ENCODE results near the gene WWTR1. TPM values are rescaled to one million over a fixed set of nuclear protein-coding genes. Genes with fewer than 3 reads are reported as not detected.

WWTR1 gene
- total and polyA plus RNA-seq, 9 donors, result 35.5 to 88.5 (median 74.7) TPM

DNA sequence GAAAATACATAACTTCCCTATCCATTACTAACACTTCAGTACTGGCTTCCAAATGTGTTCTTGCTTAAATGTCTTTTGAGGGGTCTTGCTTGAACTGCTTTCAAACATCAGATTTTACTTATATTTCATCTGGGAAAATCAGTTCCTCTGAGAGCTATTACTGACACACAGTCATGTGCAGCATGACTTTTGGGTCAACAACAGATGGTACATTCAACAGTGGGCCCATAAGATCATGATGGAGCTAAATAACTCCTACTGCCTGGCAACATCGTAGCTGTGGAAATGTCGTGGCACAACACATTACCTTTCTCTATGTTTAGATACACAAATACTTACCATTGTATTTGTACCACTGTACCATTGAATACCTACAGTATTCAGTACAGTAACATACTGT, 43.8 kb downstream of the WWTR1 start:
- Histone ChIP-seq H3K27me3 (ENCODE audit: control insufficient read depth, insufficient read depth, low read length) (no peaks in the 10 kb centered on the region), H3K9me3 (replicated peaks; ENCODE audit: control insufficient read depth, low read depth, low read length) (no peaks in the 10 kb centered on the region), H3K36me3 (ENCODE audit: control insufficient read depth, insufficient read depth, low read length) (no peaks in the 10 kb centered on the region), H3K27ac (ENCODE audit: low read length) (no peak overlapping the region), H3K4me1 (ENCODE audit: control insufficient read depth, insufficient read depth, low read length) (peaks cover 6% of the 10 kb centered on the region), H3K4me3 (ENCODE audit: low read length) (no peak overlapping the region)
- no peak for DNase-seq
- no CpG with 5 or more reads among the region's 2 CpGs for WGBS (ENCODE audit: insufficient coverage)

DNA sequence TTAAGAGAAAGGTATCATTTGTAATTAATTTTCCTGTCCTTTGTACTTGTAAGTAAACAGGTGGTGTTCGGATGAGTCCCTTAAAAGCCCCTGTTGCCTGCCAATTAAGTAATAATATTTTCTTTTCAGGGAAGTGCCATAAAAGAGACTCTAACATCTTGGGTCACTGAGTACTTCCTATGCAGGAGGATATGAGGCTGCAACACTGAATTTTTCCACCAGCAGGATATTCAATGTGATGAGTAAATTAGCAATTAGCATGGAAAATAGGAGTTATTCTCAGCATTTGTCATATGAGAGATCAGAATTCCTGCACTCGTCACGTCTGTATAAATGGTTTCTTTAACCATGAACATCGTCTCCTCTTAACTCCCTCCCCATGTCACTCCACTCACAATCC, 45.4 kb downstream of the WWTR1 start:
- 87% methylated on average over 2 of the region's 4 CpGs for WGBS (ENCODE audit: insufficient coverage)
- DNase-seq, result no peak
- no peaks in the 10 kb centered on the region for H3K9me3 ChIP-seq (replicated peaks; ENCODE audit: control insufficient read depth, low read depth, low read length)
- no peaks in the 10 kb centered on the region for H3K36me3 ChIP-seq (ENCODE audit: control insufficient read depth, insufficient read depth, low read length)
- no peaks in the 10 kb centered on the region for H3K27me3 ChIP-seq (ENCODE audit: control insufficient read depth, insufficient read depth, low read length)
- peaks cover 4% of the 10 kb centered on the region for H3K4me1 ChIP-seq (ENCODE audit: control insufficient read depth, insufficient read depth, low read length)
- H3K27ac ChIP-seq (ENCODE audit: low read length), result no peak overlapping the region
- H3K4me3 ChIP-seq (ENCODE audit: low read length), result no peak overlapping the region

DNA sequence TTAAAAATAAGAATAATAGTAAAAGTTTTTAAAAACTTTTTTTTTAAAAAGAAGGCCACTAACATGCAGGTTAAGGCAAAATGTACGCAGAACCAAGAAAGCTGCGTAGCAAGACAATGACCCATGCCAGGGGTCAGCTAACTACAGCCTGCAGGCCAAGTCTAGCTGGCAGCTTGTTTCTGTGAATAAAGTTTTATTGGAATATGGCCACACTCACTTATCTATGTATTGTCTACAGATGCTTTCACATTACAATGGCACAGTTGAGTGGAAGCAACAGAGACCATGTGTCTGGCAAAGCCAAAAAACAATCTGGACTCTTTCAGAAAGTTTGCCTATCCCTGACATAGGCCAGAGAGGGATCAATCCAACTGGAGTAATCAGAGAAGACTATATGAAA, 46.7 kb downstream of the WWTR1 start:
- Histone ChIP-seq H3K36me3 (ENCODE audit: control insufficient read depth, insufficient read depth, low read length) (no peaks in the 10 kb centered on the region), H3K4me1 (ENCODE audit: control insufficient read depth, insufficient read depth, low read length) (peaks cover 4% of the 10 kb centered on the region), H3K27me3 (ENCODE audit: control insufficient read depth, insufficient read depth, low read length) (no peaks in the 10 kb centered on the region), H3K27ac (ENCODE audit: low read length) (no peak overlapping the region), H3K4me3 (ENCODE audit: low read length) (no peak overlapping the region), H3K9me3 (replicated peaks; ENCODE audit: control insufficient read depth, low read depth, low read length) (no peaks in the 10 kb centered on the region)
- no CpG with 5 or more reads among the region's 2 CpGs for WGBS (ENCODE audit: insufficient coverage)
- DNase-seq, result no peak

DNA sequence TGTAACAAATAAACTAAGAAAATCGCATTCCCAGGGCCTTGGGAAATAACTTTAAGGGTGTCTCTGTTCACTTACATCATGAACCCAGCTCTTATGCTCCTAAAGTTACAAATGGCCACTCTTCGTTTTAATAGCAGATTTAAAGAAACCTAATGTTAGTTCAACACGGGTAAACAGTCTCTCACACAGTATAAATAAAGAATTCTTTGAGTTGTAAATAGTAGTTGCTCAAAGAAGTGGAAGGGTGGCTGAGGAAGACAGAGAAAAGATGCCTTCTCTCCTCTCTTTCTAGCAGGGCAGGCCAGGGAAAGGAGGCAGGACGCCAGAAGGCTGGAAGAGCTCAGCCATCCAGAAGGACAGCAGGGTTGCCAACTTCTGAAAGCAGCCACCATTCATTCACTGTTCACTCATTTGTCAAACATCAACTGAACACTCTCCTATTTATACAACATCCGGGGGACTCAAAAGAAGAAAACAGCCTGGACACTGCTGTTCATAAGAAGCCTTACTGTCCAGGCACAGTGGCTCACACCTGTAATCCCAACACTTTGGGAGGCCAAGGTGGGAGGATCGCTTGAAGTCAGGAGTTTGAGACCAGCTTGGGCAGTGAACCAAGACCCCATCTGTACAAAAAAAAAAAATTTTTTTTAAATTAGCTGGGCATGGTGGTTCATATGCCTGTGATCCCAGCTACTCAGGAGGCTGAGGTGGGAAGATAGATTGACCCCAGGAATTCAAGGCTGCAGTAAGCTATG, 47.3 kb downstream of the WWTR1 start:
- H3K4me3 ChIP-seq (ENCODE audit: low read length), result no peak overlapping the region
- DNase-seq, result peak; percentile 56
- H3K27ac ChIP-seq (ENCODE audit: low read length), result no peak overlapping the region
- 57% methylated on average over 1 of the region's 6 CpGs for WGBS (ENCODE audit: insufficient coverage)
- peaks cover 4% of the 10 kb centered on the region for H3K4me1 ChIP-seq (ENCODE audit: control insufficient read depth, insufficient read depth, low read length)
- H3K36me3 ChIP-seq (ENCODE audit: control insufficient read depth, insufficient read depth, low read length), result no peaks in the 10 kb centered on the region
- H3K27me3 ChIP-seq (ENCODE audit: control insufficient read depth, insufficient read depth, low read length), result no peaks in the 10 kb centered on the region
- H3K9me3 ChIP-seq (replicated peaks; ENCODE audit: control insufficient read depth, low read depth, low read length), result no peaks in the 10 kb centered on the region

DNA sequence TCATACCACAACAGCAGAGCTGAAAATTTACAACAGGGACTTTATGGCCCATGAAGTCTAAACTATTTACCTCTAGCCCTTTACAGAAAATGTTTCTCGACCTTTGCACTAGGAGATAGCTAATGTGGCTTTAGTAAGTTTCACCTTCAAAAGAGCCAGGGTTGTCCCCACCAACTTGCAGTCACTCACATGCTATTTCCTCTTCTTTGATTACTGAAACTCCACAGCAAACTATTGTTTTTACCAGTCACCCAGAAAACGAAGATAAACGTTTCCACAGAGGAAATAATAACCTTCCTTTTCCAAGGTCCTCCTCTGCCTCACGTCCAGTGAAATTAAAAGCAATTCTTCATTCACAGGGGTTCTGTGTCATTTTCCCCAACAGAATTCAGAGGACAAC, 48.2 kb downstream of the WWTR1 start:
- DNase-seq, result no peak
- Histone ChIP-seq H3K9me3 (replicated peaks; ENCODE audit: control insufficient read depth, low read depth, low read length) (no peaks in the 10 kb centered on the region), H3K27ac (ENCODE audit: low read length) (peak overlapping the region; percentile 21), H3K27me3 (ENCODE audit: control insufficient read depth, insufficient read depth, low read length) (no peaks in the 10 kb centered on the region), H3K4me1 (ENCODE audit: control insufficient read depth, insufficient read depth, low read length) (peaks cover 12% of the 10 kb centered on the region), H3K4me3 (ENCODE audit: low read length) (no peak overlapping the region), H3K36me3 (ENCODE audit: control insufficient read depth, insufficient read depth, low read length) (peaks cover 1% of the 10 kb centered on the region)
- 17% methylated on average over 2 of the region's 4 CpGs for WGBS (ENCODE audit: insufficient coverage)

DNA sequence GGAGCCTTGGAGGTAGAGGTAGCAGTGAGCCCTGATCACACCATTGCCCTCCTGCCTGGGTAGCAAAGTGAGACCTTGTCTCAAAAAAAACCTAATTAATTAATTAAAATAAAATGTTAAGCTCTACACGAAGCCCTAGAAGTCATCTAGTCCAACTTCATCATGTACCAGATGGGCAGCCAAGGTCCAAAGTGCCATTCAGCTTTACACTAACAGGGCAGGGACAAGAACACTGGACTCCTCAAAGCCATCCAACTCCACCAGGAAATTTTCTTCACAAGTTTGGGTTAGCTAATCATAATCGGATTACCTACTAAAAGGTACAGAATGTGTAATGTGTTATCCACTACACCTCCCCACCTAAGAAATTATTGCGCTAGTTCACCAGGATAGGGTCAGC, 48.8 kb downstream of the WWTR1 start:
- Histone ChIP-seq H3K36me3 (ENCODE audit: control insufficient read depth, insufficient read depth, low read length) (peaks cover 2% of the 10 kb centered on the region), H3K27ac (ENCODE audit: low read length) (no peak overlapping the region), H3K4me1 (ENCODE audit: control insufficient read depth, insufficient read depth, low read length) (peaks cover 18% of the 10 kb centered on the region), H3K27me3 (ENCODE audit: control insufficient read depth, insufficient read depth, low read length) (no peaks in the 10 kb centered on the region), H3K4me3 (ENCODE audit: low read length) (no peak overlapping the region), H3K9me3 (replicated peaks; ENCODE audit: control insufficient read depth, low read depth, low read length) (no peaks in the 10 kb centered on the region)
- DNase-seq, result no peak
- 80% methylated on average over 1 of the region's 3 CpGs for WGBS (ENCODE audit: insufficient coverage)

DNA sequence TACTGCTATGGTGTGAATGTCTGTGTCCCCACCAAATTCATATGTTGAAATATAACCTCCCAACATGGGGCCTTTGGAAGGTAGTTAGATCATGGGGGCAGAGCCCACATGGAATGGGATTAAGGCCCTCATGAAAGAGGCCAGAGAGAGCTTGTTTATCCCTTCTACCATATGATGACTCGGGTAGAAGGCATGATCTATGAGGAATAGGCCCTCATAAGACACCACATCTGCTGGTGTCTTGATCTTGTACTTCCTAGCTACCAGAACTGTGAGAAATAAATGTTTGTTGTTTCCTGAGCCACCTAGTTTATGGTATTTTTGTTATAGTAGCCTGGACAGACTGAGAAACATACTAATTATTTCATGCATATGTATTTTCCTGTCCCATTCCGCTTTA, 51.9 kb downstream of the WWTR1 start:
- 100% methylated on average over 1 of the region's 2 CpGs for WGBS (ENCODE audit: insufficient coverage)
- Histone ChIP-seq H3K4me1 (ENCODE audit: control insufficient read depth, insufficient read depth, low read length) (peaks cover 29% of the 10 kb centered on the region), H3K27ac (ENCODE audit: low read length) (no peak overlapping the region), H3K4me3 (ENCODE audit: low read length) (no peak overlapping the region), H3K9me3 (replicated peaks; ENCODE audit: control insufficient read depth, low read depth, low read length) (no peaks in the 10 kb centered on the region), H3K27me3 (ENCODE audit: control insufficient read depth, insufficient read depth, low read length) (no peaks in the 10 kb centered on the region), H3K36me3 (ENCODE audit: control insufficient read depth, insufficient read depth, low read length) (peaks cover 2% of the 10 kb centered on the region)
- no peak for DNase-seq

DNA sequence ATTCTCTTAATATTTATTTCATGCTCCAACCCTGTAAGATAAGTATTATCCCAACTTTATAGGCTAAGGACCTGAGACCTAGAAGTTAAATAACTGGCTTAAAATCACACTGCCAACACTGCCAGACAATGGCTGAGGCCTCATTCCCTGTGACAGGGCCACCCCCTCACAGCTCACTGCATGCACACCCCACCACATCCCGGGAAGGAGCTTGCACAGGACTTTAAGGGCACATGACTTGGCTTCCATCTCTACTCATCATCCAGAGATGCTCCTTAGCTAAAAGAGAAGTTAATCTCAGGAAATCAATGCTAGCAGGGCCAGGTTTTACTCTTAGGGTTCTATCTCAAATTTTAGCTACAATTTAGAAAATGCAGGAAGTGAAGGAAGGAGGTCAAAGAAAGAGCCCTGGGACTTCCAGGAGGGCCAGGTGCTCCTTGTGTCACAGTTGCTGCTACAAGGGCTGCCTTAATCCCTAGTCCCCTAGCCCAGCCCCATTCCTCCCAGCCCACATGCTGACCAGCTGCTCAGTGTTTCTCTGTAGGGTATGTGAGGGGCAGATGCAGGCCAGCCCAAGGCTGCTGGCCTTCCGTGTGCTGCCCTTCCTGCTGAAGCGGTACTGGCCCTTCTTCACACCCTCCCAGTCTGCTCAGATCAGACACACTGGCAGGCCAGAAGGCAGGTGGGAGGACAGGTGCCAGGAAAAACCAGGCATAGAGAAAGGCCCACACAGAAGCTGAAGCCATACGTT, 53.5 kb downstream of the WWTR1 start:
- no peak overlapping the region for H3K4me3 ChIP-seq (ENCODE audit: low read length)
- no peaks in the 10 kb centered on the region for H3K9me3 ChIP-seq (replicated peaks; ENCODE audit: control insufficient read depth, low read depth, low read length)
- peak overlapping the region; percentile 23 for H3K27ac ChIP-seq (ENCODE audit: low read length)
- H3K36me3 ChIP-seq (ENCODE audit: control insufficient read depth, insufficient read depth, low read length), result peaks cover 2% of the 10 kb centered on the region
- DNase-seq, result peak; percentile 67
- WGBS (ENCODE audit: insufficient coverage), result 75% methylated on average over 1 of the region's 4 CpGs
- peaks cover 28% of the 10 kb centered on the region for H3K4me1 ChIP-seq (ENCODE audit: control insufficient read depth, insufficient read depth, low read length)
- no peaks in the 10 kb centered on the region for H3K27me3 ChIP-seq (ENCODE audit: control insufficient read depth, insufficient read depth, low read length)

DNA sequence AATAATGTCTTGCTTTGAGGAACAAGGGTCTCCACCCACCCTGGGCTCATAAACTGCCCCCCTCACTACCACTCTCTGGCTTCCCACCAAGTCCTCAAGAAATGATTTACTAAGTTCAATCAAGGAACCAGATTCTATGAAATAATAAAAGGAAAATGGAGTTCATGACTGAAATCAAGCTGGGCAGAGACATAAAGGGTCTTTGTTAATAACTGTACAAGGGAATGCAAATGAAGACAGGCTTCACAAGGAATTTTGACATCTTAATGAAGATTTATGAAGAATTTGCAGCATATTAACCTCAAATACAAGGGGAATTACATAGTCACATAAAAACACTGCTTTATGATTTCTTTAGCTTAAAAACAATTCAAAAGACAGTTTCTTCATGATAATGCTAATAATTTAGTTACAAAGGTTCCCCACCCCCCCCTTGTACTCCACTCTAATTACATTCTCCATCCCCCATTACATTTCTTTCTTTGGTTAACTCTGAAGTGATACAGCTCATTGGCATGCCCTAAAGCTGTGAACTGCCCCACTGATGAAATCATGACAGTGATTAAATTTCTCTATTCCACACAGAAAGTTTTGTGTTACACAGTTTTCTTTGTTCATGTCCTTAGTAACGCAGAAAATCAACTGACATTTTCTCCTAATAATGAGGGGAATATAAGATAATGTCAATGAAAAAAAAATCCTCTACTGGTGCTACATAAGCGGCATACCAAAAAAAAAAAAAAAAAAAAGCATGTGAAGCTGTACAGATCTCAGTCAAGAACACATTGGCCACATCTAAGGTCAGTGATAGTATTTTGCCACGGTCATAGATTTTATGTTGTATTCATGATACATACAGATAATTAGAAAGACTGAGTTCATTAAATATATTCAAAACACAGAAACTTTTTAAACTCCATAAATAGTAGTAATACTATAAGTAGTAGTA, 54.4 kb downstream of the WWTR1 start:
- Histone ChIP-seq H3K4me1 (ENCODE audit: control insufficient read depth, insufficient read depth, low read length) (peaks cover 28% of the 10 kb centered on the region), H3K9me3 (replicated peaks; ENCODE audit: control insufficient read depth, low read depth, low read length) (no peaks in the 10 kb centered on the region), H3K27me3 (ENCODE audit: control insufficient read depth, insufficient read depth, low read length) (no peaks in the 10 kb centered on the region), H3K27ac (ENCODE audit: low read length) (peak overlapping the region; percentile 23), H3K4me3 (ENCODE audit: low read length) (no peak overlapping the region), H3K36me3 (ENCODE audit: control insufficient read depth, insufficient read depth, low read length) (peaks cover 2% of the 10 kb centered on the region)
- DNase-seq, result no peak
- no CpG with 5 or more reads among the region's 3 CpGs for WGBS (ENCODE audit: insufficient coverage)

DNA sequence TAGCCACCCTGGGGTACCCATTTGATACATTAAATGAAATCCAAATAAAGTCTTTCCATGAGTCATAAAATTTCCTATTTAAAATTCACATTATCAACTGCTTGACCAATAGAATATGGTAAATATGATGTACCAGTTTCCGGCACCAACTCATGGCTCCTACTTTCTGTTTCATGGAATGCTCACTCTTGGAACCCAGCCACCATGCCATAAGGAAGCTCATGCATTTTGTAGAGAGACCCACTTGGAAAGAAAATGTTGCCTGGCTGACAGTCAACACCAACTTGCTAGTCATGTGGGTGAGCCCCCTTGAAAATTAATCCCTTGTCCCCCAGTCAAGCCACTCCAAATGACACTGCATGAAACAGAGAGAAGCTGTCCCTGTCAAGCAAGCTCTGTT, 57.2 kb downstream of the WWTR1 start:
- H3K36me3 ChIP-seq (ENCODE audit: control insufficient read depth, insufficient read depth, low read length), result peaks cover 6% of the 10 kb centered on the region
- H3K27me3 ChIP-seq (ENCODE audit: control insufficient read depth, insufficient read depth, low read length), result no peaks in the 10 kb centered on the region
- no peak overlapping the region for H3K4me3 ChIP-seq (ENCODE audit: low read length)
- whole genome bisulfite sequencing (ENCODE audit: insufficient coverage), result no CpG with 5 or more reads among the region's 1 CpG
- no peaks in the 10 kb centered on the region for H3K9me3 ChIP-seq (replicated peaks; ENCODE audit: control insufficient read depth, low read depth, low read length)
- H3K4me1 ChIP-seq (ENCODE audit: control insufficient read depth, insufficient read depth, low read length), result peaks cover 33% of the 10 kb centered on the region
- peak; percentile 54 for DNase-seq
- H3K27ac ChIP-seq (ENCODE audit: low read length), result no peak overlapping the region
